Measurements from ENCODE around the gene OSBPL2. TPM values are rescaled to one million over a fixed set of nuclear protein-coding genes. Genes with fewer than 3 reads are reported as not detected.

The OSBPL2 gene
- total and polyA plus RNA-seq, 2 donors (not counting 3 experiments of a cell fraction or from before 2014, with no cell fraction given), result 13.1 to 33.0 TPM

DNA sequence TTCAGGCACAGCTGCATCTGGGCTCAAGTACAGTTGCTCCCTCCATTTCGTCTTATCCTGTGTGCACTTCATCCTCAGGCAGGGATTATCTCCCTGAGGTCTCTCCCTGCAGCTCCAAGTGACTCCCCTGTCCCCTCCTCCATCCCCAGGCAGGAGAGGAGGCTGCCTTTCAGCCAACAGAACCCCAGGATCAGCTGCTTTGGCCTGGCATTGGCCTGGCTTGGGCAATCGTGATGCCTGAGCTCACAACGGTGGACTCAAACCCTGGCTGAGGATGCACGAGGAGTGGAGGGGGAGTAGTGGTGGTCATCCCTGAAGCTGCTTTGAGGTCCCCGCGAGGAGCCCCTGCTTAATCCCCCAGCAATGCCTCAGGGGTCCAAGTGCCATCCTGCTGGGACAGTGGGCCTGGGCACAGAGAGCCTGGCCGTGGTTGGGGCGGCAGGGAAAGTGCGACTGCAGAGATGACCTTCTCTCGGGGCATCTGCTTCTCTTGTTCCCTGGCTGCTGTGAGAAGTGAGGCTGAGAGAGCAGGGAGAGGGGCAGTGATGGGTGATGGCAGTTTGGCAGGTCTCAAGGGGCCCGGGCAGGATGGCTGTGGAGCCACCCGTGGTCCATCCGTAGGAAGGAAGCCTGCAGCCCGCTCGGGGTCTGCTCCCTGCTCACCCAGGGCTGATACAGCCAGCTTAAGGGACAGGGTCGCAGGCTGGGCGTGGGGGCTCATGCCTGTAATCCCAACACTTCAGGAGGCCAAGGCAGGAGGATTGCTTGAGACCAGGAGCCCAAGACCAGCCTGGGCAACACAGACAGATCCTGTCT lies 12.3 kb upstream of the OSBPL2 start:
- H3K4me1 ChIP-seq (ENCODE audit: control insufficient read depth, extremely low read depth, insufficient read depth, low read length), result no peaks in the 10 kb centered on the region
- no peak overlapping the region for H3K27ac ChIP-seq (ENCODE audit: insufficient read depth, low read depth, low read length)
- no peak overlapping the region for H3K9ac ChIP-seq (replicated peaks; ENCODE audit: extremely low read depth, insufficient read depth, low read length)
- H4K20me1 ChIP-seq (replicated peaks; ENCODE audit: control insufficient read depth, extremely low read depth, insufficient read depth, low read length), result no peaks in the 10 kb centered on the region
- no peak overlapping the region for H2AFZ ChIP-seq (ENCODE audit: low read depth, low read length)
- dilution Hi-C loops (cut with MboI; ENCODE audit: extremely low pct_ligation_motif_present, low sequenced_read_pairs) (no loop called here), intact Hi-C loops (cut with micrococcal nuclease) (no loop called here)
- H3K4me3 ChIP-seq (replicated peaks in 1 of 3; ENCODE audit: insufficient read depth in 1 of 3, low read depth in 1 of 3, low read length in 3 of 3), result no peak overlapping the region
- FAIRE-seq, result no peak
- CTCF ChIA-PET, result no interaction called here
- no peak for TF ChIP-seq GATA2 (IDR thresholded peaks at IDR 0.05; ENCODE audit: insufficient read depth, insufficient read length, low read depth, low read length)
- TF ChIP-seq POLR2AphosphoS5 (IDR thresholded peaks at IDR 0.05; ENCODE audit: insufficient read depth, low read depth, low read length), result no peak
- TF ChIP-seq, protein P1, sequence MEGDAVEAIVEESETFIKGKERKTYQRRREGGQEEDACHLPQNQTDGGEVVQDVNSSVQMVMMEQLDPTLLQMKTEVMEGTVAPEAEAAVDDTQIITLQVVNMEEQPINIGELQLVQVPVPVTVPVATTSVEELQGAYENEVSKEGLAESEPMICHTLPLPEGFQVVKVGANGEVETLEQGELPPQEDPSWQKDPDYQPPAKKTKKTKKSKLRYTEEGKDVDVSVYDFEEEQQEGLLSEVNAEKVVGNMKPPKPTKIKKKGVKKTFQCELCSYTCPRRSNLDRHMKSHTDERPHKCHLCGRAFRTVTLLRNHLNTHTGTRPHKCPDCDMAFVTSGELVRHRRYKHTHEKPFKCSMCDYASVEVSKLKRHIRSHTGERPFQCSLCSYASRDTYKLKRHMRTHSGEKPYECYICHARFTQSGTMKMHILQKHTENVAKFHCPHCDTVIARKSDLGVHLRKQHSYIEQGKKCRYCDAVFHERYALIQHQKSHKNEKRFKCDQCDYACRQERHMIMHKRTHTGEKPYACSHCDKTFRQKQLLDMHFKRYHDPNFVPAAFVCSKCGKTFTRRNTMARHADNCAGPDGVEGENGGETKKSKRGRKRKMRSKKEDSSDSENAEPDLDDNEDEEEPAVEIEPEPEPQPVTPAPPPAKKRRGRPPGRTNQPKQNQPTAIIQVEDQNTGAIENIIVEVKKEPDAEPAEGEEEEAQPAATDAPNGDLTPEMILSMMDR (IDR thresholded peaks at IDR 0.05; ENCODE audit: extremely low read depth in 1 of 2, insufficient read depth in 1 of 2, low read depth in 1 of 2, low read length in 2 of 2), result no peak
- no peak for TF ChIP-seq POLR2A (IDR thresholded peaks at IDR 0.05; ENCODE audit: low read depth, low read length)
- TF ChIP-seq, protein P2, sequence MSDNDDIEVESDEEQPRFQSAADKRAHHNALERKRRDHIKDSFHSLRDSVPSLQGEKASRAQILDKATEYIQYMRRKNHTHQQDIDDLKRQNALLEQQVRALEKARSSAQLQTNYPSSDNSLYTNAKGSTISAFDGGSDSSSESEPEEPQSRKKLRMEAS (IDR thresholded peaks at IDR 0.05; ENCODE audit: insufficient read depth, insufficient read length), result no peak
- TF ChIP-seq JUN (IDR thresholded peaks at IDR 0.05; ENCODE audit: borderline replicate concordance, insufficient read depth, insufficient read length, low read depth), result no peak
- TF ChIP-seq MYC (IDR thresholded peaks at IDR 0.05; ENCODE audit: low read depth, low read length), result no peak
- no peak for TF ChIP-seq FOS (IDR thresholded peaks at IDR 0.05; ENCODE audit: borderline replicate concordance, insufficient read depth, low read length)
- TF ChIP-seq EZH2 (IDR thresholded peaks at IDR 0.05; ENCODE audit: borderline replicate concordance, low read depth, low read length, severe bottlenecking), result no peak
- POLR2A ChIA-PET, result no interaction called here
- H3K27me3 ChIP-seq (ENCODE audit: control insufficient read depth in 2 of 2, insufficient read depth in 2 of 2, low read length in 2 of 2), result peaks cover 8 to 10% of the 10 kb centered on the region in 2 experiments
- no peaks in the 10 kb centered on the region for H3K36me3 ChIP-seq (ENCODE audit: control insufficient read depth in 2 of 2, extremely low read depth in 1 of 2, insufficient read depth in 2 of 2, low read length in 2 of 2)
- H3K79me2 ChIP-seq (ENCODE audit: control insufficient read depth, insufficient read depth, low read length), result no peaks in the 10 kb centered on the region
- no peak overlapping the region for H3K4me2 ChIP-seq (ENCODE audit: insufficient read depth, low read length)
- DNase-seq (ENCODE audit: low read depth, low spot score), result no peak
- no peaks in the 10 kb centered on the region for H3K9me3 ChIP-seq (replicated peaks; ENCODE audit: control insufficient read depth, insufficient read depth, low read length)
- no peaks in the 10 kb centered on the region for H3K9me1 ChIP-seq (replicated peaks; ENCODE audit: control insufficient read depth, extremely low read depth, insufficient read depth, low read length)
- BruUV-seq (replicated peaks), result no TSS peak

Data from endothelial cell of umbilical vein (primary cell).